Epidermal melanocyte (primary cell): ENCODE data around the gene SPOP.
"Not testable (repeated sequence)": the region's sequence is repeated elsewhere in the genome, so short reads cannot be mapped to it uniquely, and the experiment has no call there.

Experiments used
- DNase-seq: peaks from one replicate; pipeline ENCODE4 v3.0.0; 2011; ENCODE audit warnings: low spot score; ENCODE audit not compliant: insufficient read length

SPOP gene

DNA sequence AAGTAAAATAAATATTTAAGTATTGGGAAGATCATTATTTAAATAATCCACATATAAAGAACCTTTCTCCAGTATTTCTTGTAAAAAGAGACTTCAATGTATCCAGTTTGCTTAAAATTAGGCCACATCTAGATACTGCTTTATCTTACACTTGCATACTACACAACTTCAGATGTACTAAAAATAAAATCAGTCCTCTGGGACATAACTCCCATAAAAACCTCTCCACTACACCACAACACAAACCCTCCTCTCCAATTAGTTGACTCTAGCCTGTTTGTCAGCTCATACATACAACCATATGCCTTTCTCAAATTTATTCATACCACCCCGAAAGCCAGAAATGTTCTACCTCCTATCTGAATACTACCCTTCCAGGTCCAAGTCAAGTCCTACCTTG lies 21.6 kb downstream of the SPOP start:
- no peak for DNase-seq

DNA sequence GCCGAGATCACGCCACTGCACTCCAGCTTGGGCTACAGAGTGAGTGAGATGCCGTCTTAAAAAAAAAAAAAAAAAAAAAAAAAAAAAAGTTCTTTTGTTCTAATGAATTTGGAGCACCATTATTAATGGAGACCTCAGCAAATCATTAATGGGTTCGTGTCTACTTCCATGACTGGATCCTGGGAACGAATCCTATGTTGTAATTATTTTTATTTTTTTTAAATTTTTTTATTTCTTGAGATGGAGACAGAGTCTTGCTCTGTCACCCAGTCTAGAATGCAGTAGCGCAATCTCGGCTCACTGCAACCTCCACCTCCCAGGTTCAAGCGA lies 30.7 kb downstream of the SPOP start:
- DNase-seq = no peak

DNA sequence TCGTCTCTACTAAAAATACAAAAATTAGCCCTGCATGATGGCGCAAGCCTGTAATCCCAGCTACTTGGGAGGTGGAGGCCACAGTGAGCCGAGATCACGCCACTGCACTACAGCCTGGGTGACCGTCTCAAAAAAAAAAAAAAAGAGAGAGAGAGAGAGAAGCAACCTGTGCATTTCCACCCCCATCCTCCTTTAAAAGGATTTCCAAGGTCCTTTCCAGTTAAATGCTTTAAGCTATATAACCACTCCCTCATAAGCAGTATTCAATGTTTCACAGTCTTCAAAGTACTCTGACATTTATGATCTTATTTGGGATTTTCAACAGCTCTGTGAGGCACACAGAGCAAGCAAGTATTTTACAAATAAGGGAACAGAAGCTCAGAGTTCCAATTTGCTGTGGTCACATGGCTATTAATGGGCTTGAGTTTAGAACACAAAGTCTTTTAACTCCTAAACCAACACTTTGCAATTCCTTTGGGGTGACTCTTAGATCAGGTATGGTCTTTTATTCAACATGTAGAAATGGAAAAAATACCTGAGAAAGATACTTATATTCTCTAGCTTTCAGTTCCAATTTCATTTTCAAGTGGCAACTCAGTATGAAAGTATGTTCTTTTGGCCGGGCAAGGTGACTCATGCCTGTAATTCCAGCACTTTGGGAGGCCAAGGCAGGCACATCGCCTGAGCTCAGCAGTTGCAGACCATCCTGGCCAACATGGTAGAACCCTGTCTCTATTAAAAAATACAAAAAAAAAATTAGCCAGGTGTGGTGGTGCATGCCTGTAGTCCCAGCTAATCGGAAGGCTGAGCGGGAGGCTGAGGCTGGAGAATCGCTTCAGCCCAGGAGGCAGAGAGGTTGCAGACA lies 31.3 kb downstream of the SPOP start:
- DNase-seq = no peak

DNA sequence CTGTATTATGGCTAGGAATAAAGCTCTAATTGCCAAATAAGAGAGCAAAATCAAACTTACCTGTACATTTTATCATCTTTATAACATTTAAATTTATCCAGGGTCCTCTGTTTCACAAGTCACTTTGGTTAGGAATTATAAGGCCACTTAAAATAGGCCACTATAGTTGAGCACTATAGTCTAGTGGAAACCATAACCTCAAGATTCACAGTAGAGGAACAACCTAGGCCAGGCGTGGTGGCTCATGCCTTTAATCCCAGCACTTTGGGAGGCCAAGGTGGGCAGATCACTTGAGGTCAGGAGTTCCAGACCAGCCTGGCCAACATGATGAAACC lies 31.9 kb downstream of the SPOP start:
- not testable (repeated sequence) for DNase-seq

DNA sequence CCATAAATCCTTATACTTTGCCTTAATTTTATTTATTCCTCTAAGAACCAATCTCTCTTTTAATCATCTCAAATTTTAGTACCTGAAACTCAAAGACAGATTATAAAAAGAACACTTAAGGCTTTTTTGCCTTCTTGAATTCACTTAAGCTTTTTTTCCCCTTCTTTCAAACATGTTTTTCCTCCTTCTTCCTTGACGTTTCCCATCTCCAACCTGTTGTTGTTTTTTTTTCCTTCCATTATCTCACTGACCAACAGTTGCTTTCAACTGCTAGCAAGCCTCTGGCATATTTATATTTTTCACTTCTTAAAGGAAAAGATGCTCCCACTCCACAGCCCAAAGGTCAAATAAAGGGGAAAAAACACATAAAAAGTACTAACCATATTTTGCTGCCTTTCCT lies 32.2 kb downstream of the SPOP start:
- DNase-seq = no peak

DNA sequence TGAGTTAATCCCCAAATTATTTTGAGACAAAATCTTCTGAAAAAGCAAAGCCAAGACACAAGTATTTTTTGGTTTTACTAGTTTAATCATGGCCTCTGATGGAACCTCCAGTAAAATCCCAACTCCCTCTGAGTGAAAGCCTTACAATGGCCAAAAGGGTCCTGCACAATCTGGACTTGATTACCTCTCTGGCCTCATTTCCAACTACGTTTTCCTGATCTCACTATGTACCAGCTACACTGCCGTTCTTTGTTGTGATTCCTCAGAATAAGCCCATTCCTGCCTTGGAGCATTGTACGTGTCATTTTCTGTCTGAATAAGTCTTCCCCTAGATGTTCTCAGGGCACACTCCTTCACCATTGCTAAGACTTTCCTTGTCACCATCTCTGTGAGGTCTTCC lies 37.3 kb downstream of the SPOP start:
- DNase-seq = no peak

DNA sequence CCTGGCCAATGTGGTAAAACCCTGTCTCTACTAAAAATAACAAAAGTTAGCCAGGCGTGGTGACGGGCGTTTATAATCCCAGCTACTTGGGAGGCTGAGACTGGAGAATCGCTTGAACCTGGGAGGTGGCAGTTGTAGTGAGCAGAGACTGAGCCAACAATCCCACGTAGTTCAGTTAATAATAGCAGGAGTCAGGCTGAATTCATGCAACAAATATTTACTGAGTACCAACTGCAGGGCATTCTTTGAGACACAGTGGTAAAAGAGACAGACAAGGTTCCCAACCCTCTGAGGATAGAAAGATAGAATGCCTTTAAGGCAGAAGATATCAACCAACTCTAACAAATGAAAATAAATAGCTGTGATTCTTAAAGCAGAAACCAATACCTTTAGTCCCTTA lies 39.1 kb downstream of the SPOP start:
- no peak for DNase-seq

DNA sequence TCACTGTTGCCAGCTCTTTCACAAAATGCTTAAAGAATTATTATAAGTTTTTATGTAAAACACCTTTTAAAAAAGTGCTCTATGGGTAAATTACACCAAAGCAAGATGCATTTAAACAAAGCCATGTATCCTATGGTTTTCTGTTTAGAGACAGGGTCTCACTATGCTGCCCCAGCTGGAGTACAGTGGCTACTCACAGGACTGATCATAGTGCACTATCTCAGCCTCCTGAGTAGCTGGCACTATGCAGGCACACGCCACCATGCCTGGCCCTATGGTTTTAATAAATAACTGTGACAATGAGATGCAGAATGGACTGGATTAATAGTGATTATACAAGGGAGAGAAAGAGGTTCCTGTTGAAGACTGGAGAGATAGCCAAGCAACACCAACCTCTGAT lies 40.2 kb downstream of the SPOP start:
- DNase-seq = no peak

DNA sequence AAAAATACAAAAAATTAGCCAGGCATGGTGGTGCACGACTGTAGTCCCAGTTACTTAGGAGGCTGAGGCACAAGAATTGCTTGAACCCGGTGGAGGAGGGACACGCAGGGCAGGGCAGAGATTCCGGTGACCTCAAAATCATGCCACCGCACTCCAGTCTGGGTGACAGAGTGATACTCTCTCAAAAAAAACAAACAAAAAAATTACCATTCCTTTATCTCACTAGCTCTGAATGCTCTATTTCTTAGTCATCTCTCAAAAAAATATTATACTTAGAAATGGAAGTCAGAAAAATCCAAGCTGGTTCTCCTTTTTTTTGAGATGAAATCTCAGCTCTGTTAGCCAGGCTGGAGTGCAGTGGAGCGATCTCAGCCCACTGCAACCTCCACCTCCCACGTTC lies 40.8 kb downstream of the SPOP start:
- no peak for DNase-seq

DNA sequence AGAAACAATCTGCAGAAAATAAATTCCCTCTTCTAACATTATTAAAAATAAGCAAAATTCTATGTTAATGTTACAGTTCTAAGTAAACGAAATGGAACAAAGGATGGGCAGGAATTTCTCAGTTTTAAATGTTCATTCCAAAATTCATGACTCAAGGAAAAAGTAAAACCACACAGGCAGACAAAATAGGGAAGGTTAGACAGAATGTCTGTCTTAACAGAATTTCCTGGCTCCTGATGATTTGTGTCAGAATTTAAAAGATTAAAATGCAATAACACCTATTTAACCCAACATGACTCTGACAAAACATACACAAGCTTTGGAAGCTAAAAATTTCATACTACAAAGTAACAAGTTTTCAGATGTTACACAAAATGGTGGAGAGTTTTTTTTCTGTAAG lies 42.8 kb downstream of the SPOP start:
- no peak for DNase-seq

DNA sequence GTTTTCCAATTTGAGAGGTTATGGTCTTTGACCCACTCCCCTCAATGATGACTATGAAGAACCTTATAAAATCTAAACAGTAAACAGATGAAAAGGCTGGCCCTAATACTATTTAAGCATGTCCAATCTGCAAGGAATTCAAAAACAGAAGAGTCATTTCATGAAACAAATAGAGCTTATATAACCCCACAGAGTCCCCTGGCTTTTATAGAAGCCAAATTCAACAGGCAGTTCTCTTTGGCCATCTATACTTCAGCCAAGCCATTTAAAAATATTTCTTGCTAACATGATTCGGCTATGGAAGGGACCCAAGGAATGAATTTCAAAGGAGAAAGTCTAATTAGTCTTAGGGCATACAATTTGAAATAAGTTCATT lies 43.4 kb downstream of the SPOP start:
- DNase-seq = no peak

DNA sequence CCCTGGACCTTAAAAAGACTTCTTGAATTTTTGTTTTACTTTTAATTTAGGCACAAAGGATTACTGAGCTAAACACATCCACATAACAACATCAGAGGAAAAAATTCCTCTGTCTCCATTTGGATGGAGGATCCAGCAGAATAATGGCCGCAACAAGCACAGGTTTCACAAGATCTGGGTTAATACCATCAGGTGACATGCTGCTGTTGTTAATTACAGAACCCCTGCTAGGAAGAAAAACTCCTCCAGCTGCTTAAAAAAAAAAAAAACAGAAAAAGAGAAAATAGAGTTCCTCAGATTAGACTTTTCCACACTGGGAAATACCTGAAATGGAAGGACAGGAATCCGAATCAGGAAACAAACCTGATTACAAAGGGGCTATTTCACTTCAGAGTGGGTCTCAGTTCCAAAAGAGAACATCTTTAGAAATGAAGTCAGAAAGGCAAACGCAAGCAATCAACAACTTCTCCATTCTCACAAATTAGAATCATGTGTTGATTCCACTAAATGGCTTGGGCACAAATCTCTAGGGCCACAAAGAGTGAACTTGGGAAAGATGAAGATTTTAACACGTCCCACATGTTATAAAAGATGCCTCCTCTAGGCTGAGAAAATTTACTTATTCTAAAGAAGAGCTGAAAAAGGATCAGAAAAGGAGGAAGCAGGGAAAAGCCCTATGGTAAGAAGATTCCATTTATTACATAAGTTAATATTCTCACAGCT lies 44.0 kb downstream of the SPOP start:
- DNase-seq = no peak

DNA sequence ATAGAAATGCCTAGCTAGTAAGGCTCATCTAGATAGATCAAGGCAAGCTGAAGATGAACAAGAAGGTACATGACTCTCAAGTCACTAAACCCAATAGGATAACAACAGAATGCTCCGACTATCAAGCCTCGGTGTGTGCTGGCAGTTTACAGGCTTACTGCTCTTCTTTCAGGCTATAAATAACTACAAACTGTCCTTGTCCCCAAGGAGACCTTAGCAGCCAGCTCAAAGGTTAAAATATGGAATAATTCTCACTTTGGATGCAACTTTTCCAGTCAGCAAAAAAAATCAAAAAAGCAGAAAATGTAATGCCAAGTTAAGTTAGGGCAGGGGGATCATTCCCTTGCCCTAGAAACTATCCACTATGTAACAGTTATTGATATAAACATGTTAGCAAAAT lies 44.6 kb downstream of the SPOP start:
- DNase-seq = no peak

DNA sequence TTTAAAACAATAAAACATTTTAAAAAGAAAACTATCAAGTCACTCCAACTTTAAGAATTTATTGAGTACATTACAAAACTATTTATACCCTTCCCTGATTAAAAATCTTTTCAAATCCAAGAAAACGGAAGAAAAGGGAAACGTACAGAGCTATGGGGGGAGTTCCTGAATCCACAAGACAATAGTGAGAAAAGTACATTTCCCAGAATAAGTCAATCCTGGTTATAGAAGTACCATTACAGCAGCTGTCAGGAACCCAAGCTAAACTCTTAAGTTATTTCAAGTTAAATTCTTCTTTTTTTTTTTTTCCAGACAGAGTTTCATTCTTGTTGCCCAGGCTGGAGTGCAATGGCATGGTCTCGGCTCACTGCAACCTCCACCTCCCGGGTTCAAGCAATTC lies 45.7 kb downstream of the SPOP start:
- no peak for DNase-seq

DNA sequence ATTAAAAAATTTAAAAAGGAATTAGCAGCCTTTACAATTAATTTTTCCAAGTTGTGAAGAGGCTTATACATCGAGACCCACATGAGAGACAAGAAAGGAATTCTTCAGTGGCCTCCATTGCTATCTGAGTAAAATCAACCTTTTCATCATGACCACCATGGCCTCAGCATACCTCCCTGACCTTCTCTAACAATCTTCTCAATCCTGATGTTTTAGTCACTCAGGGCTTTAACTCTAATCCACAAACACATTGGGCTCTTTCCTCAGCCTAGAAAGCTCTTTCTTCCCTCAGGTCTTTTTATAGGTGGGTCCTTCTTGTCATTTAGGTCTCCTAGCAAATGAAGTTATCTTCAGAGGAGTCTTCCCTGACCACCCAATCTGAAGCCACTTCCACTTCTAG lies 46.4 kb downstream of the SPOP start:
- DNase-seq = no peak

DNA sequence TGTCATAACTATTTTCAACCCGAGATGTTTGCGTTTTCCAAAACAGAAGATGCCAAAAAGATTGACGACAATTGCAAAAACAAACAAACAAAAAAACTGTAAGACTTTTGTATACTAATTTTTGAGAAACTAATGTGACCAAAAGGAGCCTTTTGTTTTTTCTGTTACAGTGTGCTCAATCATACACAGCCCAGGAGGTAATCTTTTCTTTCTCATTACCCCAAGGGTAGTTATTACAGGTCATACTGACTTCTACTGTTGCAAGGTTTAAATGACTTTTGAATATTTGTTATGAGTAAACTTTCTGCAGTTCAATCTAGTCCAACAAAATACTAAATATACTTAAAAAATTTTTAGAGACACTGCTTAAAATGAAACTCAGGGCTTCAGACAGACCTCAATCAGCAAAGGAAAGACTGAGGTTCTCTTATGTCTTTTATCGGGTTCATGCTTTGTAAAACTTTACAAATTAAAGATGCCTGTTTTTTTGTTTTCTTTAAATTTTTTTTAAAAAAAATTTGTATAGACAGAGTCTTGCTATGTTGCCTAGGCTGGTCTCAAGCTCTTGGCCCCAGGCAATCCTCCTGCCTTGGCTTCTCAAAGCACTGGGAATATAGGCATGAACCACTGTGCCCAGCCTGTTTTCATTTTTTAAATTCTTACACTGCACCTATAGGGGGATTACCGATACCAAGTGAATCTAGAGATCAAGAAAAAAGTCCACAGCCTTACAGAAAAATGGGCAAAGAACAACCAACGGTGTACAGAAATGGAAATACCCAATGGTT lies 47.6 kb downstream of the SPOP start:
- DNase-seq = no peak

DNA sequence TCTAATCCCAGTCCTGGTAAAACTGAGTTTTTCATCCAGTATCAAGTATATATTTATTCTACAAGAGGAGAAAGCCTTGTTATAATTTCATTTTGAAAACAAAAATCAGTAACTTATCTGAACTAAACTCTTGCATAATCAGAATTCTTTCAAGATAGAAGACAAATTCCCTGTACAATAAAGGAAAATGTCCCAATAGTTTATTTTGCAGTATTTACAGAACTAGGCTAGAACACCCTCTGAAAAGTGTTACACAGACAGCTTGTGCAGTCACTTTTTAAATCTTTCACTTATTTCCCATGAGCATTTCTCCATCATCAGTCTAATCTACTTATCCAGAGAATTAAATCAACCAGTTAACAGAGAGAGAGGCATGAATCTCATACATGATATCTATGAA lies 48.5 kb downstream of the SPOP start:
- DNase-seq = no peak

DNA sequence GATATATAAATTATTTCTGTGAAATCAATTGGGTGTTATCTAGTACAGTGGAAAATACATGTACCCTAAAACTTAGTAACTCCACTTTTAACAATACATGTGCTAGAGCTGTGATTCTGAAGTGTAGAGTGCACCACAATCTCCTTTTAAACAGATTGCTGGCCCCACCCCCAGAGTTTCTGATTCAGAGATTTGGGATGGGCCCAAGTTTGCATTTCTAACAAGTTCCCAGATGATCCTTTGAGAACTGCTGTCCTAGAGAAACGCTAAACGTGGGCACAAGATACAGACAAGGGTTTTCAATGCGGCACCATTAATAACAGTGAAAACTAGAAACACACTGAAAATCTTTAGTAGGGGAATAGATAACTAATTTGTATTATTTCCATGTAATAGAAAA lies 53.0 kb downstream of the SPOP start:
- DNase-seq = no peak

DNA sequence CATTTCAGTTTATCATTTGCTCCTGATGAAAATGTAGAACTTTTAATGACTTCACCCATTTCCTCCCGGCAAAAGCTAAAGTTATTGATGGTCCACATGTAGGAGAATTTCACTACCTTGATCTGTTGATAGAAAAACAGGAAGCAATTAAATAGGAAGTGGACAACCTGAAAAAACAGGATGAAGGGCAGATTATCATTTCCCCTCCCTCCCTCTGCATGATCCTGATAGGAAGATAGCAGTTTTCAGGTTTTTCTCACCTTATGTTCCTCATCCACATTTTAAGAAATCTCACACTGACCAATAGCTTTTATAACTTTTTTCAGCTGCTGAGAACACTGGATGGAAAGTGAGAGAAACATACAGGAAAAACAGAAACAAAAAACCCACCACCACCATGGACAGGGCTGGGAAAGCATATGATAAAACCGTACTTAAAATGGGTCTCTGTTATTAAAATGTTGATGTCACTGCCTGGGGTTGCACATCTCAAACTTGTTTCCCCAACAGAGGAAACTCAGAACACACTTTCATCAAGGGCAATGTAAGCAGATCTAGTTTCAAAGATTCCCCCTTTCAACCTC lies 55.9 kb downstream of the SPOP start:
- no peak for DNase-seq

DNA sequence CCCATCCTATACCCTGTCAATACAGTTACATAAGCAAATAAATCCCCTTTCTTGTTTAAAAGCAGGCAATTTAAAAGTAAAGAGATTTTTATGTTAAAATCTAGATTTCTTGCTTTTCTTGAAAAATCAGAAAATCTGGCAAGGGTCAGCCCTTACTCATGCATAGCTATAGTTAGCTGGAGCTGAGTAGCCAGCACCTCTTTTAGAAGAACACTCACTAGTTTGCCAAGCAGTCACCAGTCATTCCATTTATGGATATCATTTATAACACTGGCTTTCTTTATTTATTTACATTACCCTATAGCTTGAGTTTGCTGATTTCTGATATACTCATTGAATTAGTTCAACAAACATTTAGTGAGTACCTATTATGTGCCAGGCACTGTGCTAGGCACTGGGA lies 56.5 kb downstream of the SPOP start:
- DNase-seq = no peak

DNA sequence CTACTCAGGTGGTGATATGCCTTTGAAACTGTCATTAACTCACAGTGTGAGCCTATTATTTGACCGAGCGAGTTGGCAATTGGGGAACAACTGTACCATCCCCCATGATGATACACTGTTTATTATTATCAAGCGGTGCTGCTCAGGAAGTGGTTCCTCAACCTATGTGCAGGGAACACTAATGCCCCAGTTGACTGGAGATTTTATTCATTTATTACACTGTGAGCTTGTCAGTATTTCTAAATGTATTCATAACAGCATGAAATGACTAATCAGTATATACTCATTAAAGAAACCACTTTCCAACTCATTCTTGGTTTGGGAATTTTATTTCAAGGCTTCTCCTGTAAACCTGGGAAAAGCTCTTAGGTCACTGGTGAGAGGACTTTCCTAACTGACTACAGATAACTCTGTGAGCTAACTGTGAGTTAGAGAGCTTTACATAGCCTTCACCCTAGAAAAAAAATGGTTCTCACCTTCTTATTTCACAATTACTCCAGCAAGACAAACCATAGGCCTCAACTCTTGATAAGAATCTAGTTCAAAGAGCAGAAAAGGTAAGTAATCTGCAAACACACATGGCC lies 59.8 kb downstream of the SPOP start:
- no peak for DNase-seq

DNA sequence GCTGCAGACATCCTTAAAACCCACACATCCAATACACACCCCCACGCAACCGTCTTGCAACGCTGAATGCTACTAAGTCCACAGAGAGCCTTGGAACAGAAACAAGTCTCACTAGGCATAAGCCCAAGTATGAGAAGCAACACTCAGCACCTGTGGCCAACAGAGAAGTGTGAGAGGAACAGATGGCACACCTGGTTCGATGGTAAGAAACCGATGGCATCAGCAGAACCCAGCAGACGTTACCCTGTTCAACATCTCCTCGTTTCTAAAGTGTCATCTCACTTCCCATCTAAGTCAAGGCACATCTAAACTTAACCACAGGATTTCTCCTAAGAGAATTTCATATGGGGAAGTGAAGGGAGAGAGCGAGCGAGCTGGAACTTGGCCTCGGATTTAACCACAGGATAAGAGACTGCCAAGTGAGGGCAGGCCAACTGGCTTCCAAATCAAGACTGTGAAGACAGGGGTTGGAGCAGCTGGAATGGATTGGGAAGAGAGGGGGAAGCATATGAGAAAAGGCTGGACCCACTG lies 61.2 kb downstream of the SPOP start:
- no peak for DNase-seq
